GM19372 (cell line): ENCODE data around the gene TSPAN3.

Experiments used
- ATAC-seq: cut with Tn5 transposase; IDR thresholded peaks from one replicate; pipeline ENCODE4 v1.9.1; 2021; ENCODE audit warnings: mild to moderate bottlenecking, low read depth, moderate library complexity; ENCODE audit not compliant: unreplicated experiment

Gene TSPAN3

DNA sequence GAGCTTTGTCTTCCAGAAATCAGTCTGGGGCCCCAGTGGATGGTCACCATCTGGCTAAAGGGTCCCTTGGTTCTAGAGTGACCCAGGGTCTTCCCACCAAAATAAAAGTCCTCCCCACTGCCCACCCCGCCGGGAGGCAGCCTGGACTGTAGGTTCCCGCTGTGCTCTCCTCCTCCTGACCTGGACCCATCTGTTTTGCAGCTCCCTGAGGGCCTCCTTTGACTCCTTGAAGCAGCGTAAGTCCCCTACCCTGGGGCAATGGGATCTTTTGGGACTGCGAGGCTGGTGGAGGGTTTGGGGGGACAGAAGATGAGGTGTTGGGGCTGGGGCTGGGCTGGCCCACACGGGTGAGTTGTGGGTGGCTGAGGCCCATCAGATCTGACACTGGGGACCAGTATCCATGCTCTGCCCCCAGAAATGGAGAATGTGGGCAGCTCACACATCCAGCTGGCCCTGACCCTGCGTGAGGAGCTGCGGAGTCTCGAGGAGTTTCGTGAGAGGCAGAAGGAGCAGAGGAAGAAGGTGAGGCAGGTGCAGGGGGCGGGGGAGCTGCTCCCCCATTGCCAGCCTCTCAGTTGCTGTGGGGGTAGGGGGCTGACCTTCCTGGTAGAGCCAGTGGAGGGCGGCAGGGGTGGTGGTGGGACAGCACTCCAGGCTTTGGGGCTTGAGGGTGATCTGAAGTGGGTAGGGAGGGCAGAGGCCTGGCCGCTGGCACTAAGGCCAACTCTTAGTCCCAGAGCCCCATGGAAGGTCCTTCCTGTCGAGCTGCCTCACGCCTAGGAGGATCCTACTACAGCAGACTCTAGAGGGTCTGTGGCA, 45.6 kb downstream of the TSPAN3 start:
- ATAC-seq = no peak

DNA sequence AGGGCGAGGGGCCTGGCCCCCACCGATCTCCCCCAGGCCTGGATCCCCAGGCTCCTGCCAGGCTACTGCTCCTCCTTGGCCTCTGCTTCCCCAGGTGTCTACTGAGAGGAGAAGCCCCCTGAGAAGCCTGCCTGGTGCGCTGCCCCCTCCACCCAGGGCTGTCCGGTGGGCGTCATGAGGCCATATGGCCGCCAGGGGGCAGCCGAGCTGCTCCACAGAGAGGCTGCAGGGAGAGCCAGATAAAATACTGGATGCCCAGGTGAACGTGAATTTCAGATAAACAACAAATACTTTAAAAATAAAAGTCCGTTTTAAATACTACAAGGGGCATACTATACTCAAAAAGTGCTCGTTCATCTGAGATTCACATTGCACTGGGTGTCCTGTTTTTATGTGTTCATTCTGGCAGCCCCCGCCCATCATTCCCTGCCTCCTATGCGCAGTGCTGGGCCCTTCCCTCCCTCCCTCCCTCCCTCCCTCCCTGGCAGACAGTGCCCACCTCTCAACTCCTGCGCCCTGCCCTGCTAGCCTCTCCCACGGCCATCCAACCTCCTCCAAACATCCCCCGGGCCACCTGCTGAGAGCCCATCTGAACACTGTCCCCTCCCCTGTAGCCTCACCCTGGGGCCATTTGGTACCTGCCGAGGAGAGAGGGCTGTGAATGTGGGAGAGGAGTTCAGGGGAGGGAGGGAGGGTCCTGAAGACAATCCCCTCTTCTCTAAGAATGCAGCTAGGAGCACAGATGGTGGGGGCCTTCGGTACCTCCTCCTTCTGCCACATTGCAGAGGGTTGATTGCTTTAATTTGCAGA, 46.4 kb downstream of the TSPAN3 start:
- no peak for ATAC-seq

GRCh38 chr15:77023576-77024272, 47.2 kb downstream of the TSPAN3 start:
- ATAC-seq = no peak

DNA sequence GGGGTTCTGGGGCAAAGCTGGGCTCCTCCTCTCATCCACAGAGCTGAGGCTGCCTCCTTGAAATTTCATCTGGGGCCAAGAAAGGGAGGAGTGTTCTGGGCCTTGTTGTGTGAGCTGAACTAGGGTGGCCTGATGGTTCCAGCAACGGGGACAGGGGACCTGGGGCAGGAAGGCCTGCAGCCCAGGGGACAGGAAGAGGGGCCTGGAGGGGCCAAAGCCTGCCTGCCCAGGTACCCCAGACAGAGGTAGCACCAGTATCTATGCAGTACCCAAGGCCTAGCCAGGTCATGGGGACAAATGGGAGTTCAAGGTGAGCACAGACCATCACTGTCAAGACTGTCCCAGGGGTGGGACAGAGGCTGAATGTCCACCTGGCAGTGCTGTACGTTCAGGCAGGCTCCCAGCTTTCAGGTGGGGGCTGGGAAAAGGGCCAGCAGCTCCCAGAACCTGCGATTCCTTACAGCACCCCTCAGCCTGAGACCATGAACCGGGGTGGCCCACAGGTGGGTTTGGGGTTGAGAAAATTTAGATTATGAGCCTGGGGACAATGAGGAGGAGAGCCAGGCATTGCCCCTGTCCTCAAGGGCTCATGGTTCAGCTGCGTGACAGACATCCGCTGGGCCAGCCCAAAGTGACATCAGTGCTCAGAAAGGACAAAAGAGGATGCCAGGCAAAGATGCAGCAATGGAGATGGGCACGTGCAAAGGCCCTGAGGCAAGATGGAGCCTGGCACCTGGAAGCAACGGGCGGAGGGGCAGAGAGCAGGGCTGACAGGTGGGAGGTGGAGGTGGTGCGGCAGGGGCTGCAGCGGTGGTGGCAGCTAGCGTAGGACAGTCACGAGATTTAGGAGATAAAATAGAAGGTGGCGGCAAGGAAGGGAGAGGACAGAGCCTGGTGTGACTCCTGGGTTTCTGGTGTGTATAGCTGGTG, 48.0 kb downstream of the TSPAN3 start:
- ATAC-seq = no peak

DNA sequence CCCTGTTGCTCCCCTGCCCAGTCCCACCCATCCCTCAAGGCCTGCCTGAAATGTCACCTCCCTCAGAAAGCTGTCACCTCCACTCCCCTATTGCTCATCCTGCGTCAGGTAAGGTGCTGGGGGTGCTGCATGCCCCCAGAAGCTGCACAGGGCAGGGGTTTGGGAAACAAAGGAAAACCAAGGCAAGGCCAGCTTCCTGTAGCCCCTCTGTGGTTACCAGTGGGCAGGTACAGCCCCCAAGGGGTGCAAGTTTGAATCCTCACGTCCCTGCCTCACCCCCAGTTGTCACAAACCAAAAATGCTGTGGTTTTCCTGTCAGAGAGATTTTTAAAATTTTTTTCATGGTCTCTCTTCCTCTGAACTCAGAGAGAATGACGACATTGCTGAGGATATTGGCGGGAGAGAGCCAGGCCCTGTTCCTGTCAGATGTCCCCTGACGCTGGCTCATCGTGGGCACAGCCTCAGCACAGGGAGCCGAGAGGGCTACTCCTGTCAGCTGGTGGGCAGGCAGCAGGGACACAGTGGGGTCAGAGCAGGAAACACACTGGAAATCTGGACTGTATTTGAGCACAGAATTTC, 49.0 kb downstream of the TSPAN3 start:
- no peak for ATAC-seq

GRCh38 chr15:77021088-77021481, 49.8 kb downstream of the TSPAN3 start:
- no peak for ATAC-seq

DNA sequence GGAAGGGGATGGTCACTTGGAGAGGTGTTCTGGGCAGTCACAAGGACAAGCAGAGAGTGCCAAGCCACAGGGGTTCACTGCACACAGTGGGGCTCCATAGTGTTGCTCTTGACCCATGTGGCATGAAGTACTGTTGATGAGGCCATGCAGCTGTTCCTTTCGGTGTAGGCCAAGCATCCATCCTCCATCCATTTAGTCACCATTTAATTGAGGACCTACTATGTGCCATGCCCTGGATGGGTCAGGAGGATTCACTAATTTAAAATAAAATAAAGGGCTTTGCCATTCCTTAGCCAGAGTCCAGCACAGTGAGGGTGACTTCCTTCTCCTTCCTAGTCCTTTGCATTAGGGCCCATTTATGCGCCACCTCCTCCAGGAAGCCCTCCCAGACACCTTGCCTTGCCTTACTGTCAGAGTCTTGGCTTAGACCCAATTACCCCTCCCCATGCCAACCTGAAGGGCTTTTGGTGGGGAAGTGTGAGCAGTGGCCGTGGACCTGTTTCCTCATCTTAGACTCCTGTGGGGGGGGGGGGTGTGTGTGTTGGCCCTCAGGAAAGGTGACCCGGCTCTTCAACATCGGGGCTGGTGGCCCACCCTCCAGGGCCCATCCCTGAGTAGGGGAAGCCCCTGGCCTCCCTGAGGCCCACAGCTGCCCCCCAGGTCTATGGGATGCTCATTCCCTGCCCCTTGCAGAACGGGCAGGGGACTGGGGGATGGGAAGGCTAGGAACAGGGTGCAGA, 50.4 kb downstream of the TSPAN3 start:
- ATAC-seq = no peak

DNA sequence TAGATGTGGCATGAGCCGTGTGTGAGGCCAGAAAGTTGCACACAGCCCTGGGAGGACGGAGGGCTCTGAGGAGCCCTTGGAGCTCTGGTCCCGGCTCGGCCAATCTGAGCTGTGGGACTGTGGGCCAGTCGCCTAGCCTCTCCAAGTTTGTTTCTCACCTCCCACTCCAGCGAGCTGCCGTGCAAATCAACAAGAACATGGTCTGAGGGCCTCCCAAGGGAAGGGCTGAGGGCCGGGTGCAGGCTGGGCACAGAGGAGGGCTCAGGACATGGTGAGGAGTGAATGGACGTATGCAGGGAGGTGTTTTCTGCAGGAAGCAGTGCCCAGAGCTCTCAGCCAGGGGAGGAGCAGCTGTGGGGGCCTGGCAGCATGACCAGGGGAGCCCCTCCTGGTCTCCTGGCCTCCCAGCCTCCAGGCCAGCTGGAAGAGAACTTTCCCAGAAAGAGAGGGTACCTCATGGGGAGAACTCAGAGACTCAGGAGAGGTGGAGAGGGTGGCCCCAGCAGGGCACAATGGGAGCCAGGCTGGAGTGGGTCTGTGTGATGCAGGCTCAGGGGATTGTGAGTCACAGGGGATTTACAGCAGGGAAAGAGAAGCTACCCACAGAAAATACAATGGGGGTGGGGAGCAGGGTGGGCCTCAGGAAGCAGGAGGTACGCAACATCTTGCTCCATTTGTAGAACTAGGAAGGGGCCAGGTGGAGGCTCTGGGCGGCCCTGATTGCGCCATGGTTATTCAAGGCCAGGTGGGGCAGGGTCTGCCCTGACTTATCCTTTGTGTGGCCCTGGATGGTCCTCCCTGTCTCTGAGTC, 51.2 kb downstream of the TSPAN3 start:
- no peak for ATAC-seq

- no peak for ATAC-seq
These were observed 52.0 kb downstream of the TSPAN3 start for GRCh38 chr15:77018796-77019505.

GRCh38 chr15:77017761-77018720, 52.9 kb downstream of the TSPAN3 start:
- ATAC-seq = no peak

DNA sequence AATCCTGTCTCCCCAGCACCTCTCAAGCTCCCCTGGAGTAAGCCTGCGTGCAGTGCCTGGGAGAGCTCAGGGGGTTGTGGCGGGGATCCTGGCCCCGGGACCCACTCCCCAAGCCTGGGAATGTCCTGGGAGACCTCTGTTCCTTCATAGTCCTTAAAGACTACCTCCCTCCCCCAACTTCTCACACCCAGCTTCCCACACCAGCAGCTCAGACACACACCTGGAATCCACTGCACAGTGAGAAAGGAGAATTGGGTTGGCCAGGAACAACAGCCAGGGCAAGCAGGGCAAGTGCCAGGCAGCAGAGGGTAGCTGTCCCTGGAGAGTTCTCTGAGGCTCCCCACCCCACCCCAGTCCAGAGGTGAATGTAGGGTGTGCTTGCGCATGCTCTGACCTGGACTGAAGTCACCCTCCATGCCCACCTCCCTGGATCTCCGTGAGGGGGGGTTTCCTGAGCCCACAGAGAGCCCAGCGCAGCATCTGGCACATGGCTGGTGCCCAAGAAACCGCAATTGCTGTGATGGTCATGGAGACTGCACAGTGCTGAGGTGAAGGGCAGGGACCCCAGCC, 53.7 kb downstream of the TSPAN3 start:
- ATAC-seq = no peak

DNA sequence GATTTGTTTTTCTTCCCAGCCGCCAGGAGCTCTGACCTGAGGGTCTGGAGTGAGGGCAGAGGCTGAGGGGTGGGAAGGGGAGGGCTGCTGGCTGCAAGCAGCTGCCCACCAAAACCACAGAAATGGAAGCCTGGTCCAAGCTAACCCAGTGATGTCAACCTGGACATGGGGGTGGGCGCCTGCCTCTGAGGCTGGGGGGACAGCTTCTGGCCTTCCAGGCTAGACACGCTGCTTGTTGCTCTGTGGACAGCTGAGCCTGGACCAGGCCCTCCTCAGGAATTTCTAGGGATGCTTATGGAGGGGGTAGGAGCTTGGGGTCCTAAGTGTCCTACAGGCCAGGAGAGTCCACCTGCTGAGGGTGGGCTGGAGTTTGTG, 54.6 kb downstream of the TSPAN3 start:
- no peak for ATAC-seq

GRCh38 chr15:77015646-77016320, 55.1 kb downstream of the TSPAN3 start:
- ATAC-seq = no peak

- ATAC-seq = peak; percentile 61
These were observed 56.5 kb downstream of the TSPAN3 start for GRCh38 chr15:77014132-77015081.

GRCh38 chr15:77013776-77014131, 57.2 kb downstream of the TSPAN3 start:
- ATAC-seq = no peak
